ENCODE measurements around the gene DNM2.

The DNM2 gene

GRCh38 chr19:10717054-10717355 is 874 bp upstream of the DNM2 start:
- no peaks in the 10 kb centered on the region for H3K9me3 ChIP-seq (ENCODE audit: control insufficient read depth, low read length)
- no peak overlapping the region for H3K4me3 ChIP-seq (ENCODE audit: low read length)
- no peaks in the 10 kb centered on the region for H3K27me3 ChIP-seq (ENCODE audit: control insufficient read depth, insufficient read depth, low read length)
- H3K4me1 ChIP-seq (ENCODE audit: control insufficient read depth, insufficient read depth, low read length): peaks cover 27% of the 10 kb centered on the region
- peak overlapping the region; percentile 47 for H3K9ac ChIP-seq (ENCODE audit: low read length)
- no peaks in the 10 kb centered on the region for H3K36me3 ChIP-seq (ENCODE audit: control insufficient read depth, insufficient read depth, low read length)

GRCh38 chr19:10718205-10719196 is 622 bp downstream of the DNM2 start:
- Histone ChIP-seq H3K4me3 (ENCODE audit: low read length) (peak overlapping the region; percentile 93), H3K9ac (ENCODE audit: low read length) (peak overlapping the region; percentile 98), H3K4me1 (ENCODE audit: control insufficient read depth, insufficient read depth, low read length) (peaks cover 27% of the 10 kb centered on the region), H3K36me3 (ENCODE audit: control insufficient read depth, insufficient read depth, low read length) (no peaks in the 10 kb centered on the region), H3K9me3 (ENCODE audit: control insufficient read depth, low read length) (no peaks in the 10 kb centered on the region), H3K27me3 (ENCODE audit: control insufficient read depth, insufficient read depth, low read length) (no peaks in the 10 kb centered on the region)

DNA sequence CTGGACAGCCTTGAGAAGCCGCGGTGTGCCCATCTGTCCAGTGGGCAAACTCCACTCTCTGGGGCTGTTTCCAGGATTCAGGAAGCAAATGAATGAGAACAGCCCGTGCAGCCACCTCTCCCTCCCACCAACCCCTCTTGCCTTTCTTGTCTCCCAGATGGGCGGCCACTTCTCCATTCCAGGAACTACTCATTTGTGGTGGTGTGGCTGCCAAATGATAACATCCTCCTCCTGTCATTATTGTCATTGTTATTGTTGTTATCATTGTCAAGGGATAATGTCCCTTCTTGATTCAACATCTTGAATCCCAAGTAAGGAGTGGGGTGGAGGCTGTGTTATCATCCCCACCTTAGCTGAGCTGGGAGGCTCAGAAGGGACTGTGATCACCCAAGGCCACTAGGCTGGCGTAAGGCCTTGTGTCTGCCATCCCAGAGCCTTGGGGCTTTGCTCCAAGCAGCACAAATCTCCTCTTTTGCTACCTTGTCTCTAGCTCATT is 1.6 kb downstream of the DNM2 start:
- Histone ChIP-seq H3K9ac (ENCODE audit: low read length) (peak overlapping the region; percentile 98), H3K4me3 (ENCODE audit: low read length) (peak overlapping the region; percentile 93)

GRCh38 chr19:10720607-10721125 is 2.8 kb downstream of the DNM2 start:
- H3K4me1 ChIP-seq (ENCODE audit: control insufficient read depth, insufficient read depth, low read length): peaks cover 39% of the 10 kb centered on the region

More for the DNA sequence above, 1.6 kb downstream of the DNM2 start:
- H3K36me3 ChIP-seq (ENCODE audit: control insufficient read depth, insufficient read depth, low read length): no peaks in the 10 kb centered on the region
- H3K4me1 ChIP-seq (ENCODE audit: control insufficient read depth, insufficient read depth, low read length): peaks cover 27% of the 10 kb centered on the region
- H3K9me3 ChIP-seq (ENCODE audit: control insufficient read depth, low read length): no peaks in the 10 kb centered on the region
- no peaks in the 10 kb centered on the region for H3K27me3 ChIP-seq (ENCODE audit: control insufficient read depth, insufficient read depth, low read length)

GRCh38 chr19:10723591-10723990 is 5.7 kb downstream of the DNM2 start:
- Histone ChIP-seq H3K4me1 (ENCODE audit: control insufficient read depth, insufficient read depth, low read length) (peaks cover 53% of the 10 kb centered on the region), H3K36me3 (ENCODE audit: control insufficient read depth, insufficient read depth, low read length) (no peaks in the 10 kb centered on the region), H3K4me3 (ENCODE audit: low read length) (no peak overlapping the region), H3K27me3 (ENCODE audit: control insufficient read depth, insufficient read depth, low read length) (no peaks in the 10 kb centered on the region), H3K9ac (ENCODE audit: low read length) (no peak overlapping the region), H3K9me3 (ENCODE audit: control insufficient read depth, low read length) (no peaks in the 10 kb centered on the region)

More at GRCh38 chr19:10720607-10721125, 2.8 kb downstream of the DNM2 start:
- Histone ChIP-seq H3K36me3 (ENCODE audit: control insufficient read depth, insufficient read depth, low read length) (no peaks in the 10 kb centered on the region), H3K4me3 (ENCODE audit: low read length) (no peak overlapping the region), H3K9ac (ENCODE audit: low read length) (no peak overlapping the region), H3K27me3 (ENCODE audit: control insufficient read depth, insufficient read depth, low read length) (no peaks in the 10 kb centered on the region), H3K9me3 (ENCODE audit: control insufficient read depth, low read length) (no peaks in the 10 kb centered on the region)

- no peaks in the 10 kb centered on the region for H3K27me3 ChIP-seq (ENCODE audit: control insufficient read depth, insufficient read depth, low read length)
- H3K36me3 ChIP-seq (ENCODE audit: control insufficient read depth, insufficient read depth, low read length): peaks cover 2% of the 10 kb centered on the region
- no peak overlapping the region for H3K9ac ChIP-seq (ENCODE audit: low read length)
- H3K4me3 ChIP-seq (ENCODE audit: low read length): no peak overlapping the region
- no peaks in the 10 kb centered on the region for H3K9me3 ChIP-seq (ENCODE audit: control insufficient read depth, low read length)
- H3K4me1 ChIP-seq (ENCODE audit: control insufficient read depth, insufficient read depth, low read length): peaks cover 45% of the 10 kb centered on the region
Observed at GRCh38 chr19:10724573-10725071, 6.7 kb downstream of the DNM2 start.

DNA sequence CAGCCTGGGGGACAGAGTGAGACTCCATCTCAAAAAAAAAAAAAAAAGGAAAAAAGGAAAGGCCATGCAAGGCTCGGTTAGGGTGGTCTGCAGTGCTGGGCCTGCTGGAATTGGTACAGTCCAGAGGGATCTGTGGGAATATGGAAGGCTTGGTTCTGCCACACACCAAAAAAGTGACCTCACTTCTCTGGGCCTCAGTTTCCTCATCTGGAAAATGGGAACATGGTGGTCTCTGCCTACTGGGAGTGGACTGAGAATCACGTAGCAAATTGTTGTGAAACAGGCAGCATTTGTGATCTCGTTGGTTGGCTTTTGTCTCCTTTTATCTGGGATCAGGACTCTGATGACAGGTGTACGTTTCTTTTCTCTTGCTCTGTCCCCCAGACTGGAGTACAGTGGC is 7.5 kb downstream of the DNM2 start:
- H3K4me1 ChIP-seq (ENCODE audit: control insufficient read depth, insufficient read depth, low read length): peaks cover 48% of the 10 kb centered on the region
- no peaks in the 10 kb centered on the region for H3K9me3 ChIP-seq (ENCODE audit: control insufficient read depth, low read length)
- no peaks in the 10 kb centered on the region for H3K27me3 ChIP-seq (ENCODE audit: control insufficient read depth, insufficient read depth, low read length)
- peaks cover 4% of the 10 kb centered on the region for H3K36me3 ChIP-seq (ENCODE audit: control insufficient read depth, insufficient read depth, low read length)
- no peak overlapping the region for H3K9ac ChIP-seq (ENCODE audit: low read length)
- H3K4me3 ChIP-seq (ENCODE audit: low read length): no peak overlapping the region

GRCh38 chr19:10726268-10726667 is 8.4 kb downstream of the DNM2 start:
- peaks cover 47% of the 10 kb centered on the region for H3K4me1 ChIP-seq (ENCODE audit: control insufficient read depth, insufficient read depth, low read length)
- H3K4me3 ChIP-seq (ENCODE audit: low read length): no peak overlapping the region
- no peaks in the 10 kb centered on the region for H3K9me3 ChIP-seq (ENCODE audit: control insufficient read depth, low read length)
- H3K27me3 ChIP-seq (ENCODE audit: control insufficient read depth, insufficient read depth, low read length): no peaks in the 10 kb centered on the region
- peaks cover 4% of the 10 kb centered on the region for H3K36me3 ChIP-seq (ENCODE audit: control insufficient read depth, insufficient read depth, low read length)
- H3K9ac ChIP-seq (ENCODE audit: low read length): no peak overlapping the region

GRCh38 chr19:10727685-10728201 is 9.9 kb downstream of the DNM2 start:
- Histone ChIP-seq H3K9ac (ENCODE audit: low read length) (no peak overlapping the region), H3K27me3 (ENCODE audit: control insufficient read depth, insufficient read depth, low read length) (no peaks in the 10 kb centered on the region), H3K4me3 (ENCODE audit: low read length) (no peak overlapping the region), H3K36me3 (ENCODE audit: control insufficient read depth, insufficient read depth, low read length) (peaks cover 4% of the 10 kb centered on the region), H3K4me1 (ENCODE audit: control insufficient read depth, insufficient read depth, low read length) (peaks cover 50% of the 10 kb centered on the region), H3K9me3 (ENCODE audit: control insufficient read depth, low read length) (no peaks in the 10 kb centered on the region)

GRCh38 chr19:10729411-10729810 is 11.5 kb downstream of the DNM2 start:
- Histone ChIP-seq H3K27me3 (ENCODE audit: control insufficient read depth, insufficient read depth, low read length) (no peaks in the 10 kb centered on the region), H3K36me3 (ENCODE audit: control insufficient read depth, insufficient read depth, low read length) (peaks cover 4% of the 10 kb centered on the region), H3K9ac (ENCODE audit: low read length) (no peak overlapping the region), H3K4me3 (ENCODE audit: low read length) (no peak overlapping the region), H3K4me1 (ENCODE audit: control insufficient read depth, insufficient read depth, low read length) (peaks cover 50% of the 10 kb centered on the region), H3K9me3 (ENCODE audit: control insufficient read depth, low read length) (no peaks in the 10 kb centered on the region)

DNA sequence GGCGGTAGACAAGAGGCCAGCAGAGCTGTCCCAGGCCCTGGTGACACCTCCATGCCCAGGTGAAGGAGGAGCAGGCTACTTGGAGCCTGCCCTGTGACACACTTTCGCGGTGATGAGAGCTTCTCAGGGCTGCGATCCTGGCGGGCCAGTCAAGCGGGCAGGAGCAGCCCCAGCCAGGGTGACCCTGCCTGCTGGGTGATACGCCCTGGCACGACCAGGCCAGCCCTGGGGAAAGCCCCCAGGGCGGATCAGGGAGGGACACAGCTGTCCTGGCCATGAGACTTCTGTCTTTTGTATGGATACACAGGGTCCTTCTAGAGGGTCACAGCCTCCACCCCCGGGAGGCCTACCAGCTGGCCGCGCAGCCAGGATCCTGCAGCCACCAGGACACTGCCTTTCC is 13.1 kb downstream of the DNM2 start:
- H3K36me3 ChIP-seq (ENCODE audit: control insufficient read depth, insufficient read depth, low read length): peaks cover 4% of the 10 kb centered on the region
- no peaks in the 10 kb centered on the region for H3K9me3 ChIP-seq (ENCODE audit: control insufficient read depth, low read length)
- H3K27me3 ChIP-seq (ENCODE audit: control insufficient read depth, insufficient read depth, low read length): no peaks in the 10 kb centered on the region
- peaks cover 41% of the 10 kb centered on the region for H3K4me1 ChIP-seq (ENCODE audit: control insufficient read depth, insufficient read depth, low read length)
- peak overlapping the region; percentile 7 for H3K9ac ChIP-seq (ENCODE audit: low read length)
- no peak overlapping the region for H3K4me3 ChIP-seq (ENCODE audit: low read length)

GRCh38 chr19:10735741-10736140 is 17.9 kb downstream of the DNM2 start:
- no peaks in the 10 kb centered on the region for H3K9me3 ChIP-seq (ENCODE audit: control insufficient read depth, low read length)
- H3K9ac ChIP-seq (ENCODE audit: low read length): no peak overlapping the region
- no peak overlapping the region for H3K4me3 ChIP-seq (ENCODE audit: low read length)
- H3K27me3 ChIP-seq (ENCODE audit: control insufficient read depth, insufficient read depth, low read length): no peaks in the 10 kb centered on the region
- peaks cover 50% of the 10 kb centered on the region for H3K4me1 ChIP-seq (ENCODE audit: control insufficient read depth, insufficient read depth, low read length)
- no peaks in the 10 kb centered on the region for H3K36me3 ChIP-seq (ENCODE audit: control insufficient read depth, insufficient read depth, low read length)
